Large intestine (tissue), 3 donors: ENCODE data around the gene MINDY4. TPM values are rescaled to one million over a fixed set of nuclear protein-coding genes. Genes with fewer than 3 reads are reported as not detected.

Source experiments
- DNase-seq, 2 donors: peaks; one replicate each; pipeline versions ENCODE4 v3.0.0 to v3.0.0-alpha.2; 2013
- H3K27ac ChIP-seq: one replicate; pipeline ENCODE4 v1.5.1; 2013; ENCODE audit warnings: low read length
- H3K27me3 ChIP-seq: 2 replicates; pipeline ENCODE4 v1.6.1; 2013; ENCODE audit warnings: low read length; ENCODE audit not compliant: control insufficient read depth, insufficient read depth
- H3K36me3 ChIP-seq: 2 replicates; pipeline ENCODE4 v1.6.1; 2013; ENCODE audit warnings: low read length; ENCODE audit not compliant: control insufficient read depth, insufficient read depth
- H3K4me1 ChIP-seq: one replicate; pipeline ENCODE4 v1.6.1; 2013; ENCODE audit warnings: low read length; ENCODE audit not compliant: control insufficient read depth, insufficient read depth
- H3K4me3 ChIP-seq: one replicate; pipeline ENCODE4 v1.5.1; 2013; ENCODE audit warnings: low read length
- H3K9me3 ChIP-seq: one replicate; pipeline ENCODE4 v1.6.1; 2013; ENCODE audit warnings: mild to moderate bottlenecking, low read depth, low read length, moderate library complexity; ENCODE audit not compliant: control insufficient read depth
- WGBS: methylation state at CpG from one replicate; pipeline ENCODE4 v1.1.5; 2013; ENCODE audit warnings: low lambda C conversion rate; ENCODE audit not compliant: insufficient coverage; 5-methylcytosine and 5-hydroxymethylcytosine counted together
- polyA plus RNA-seq: library from polyadenylated mRNA; unstranded; fragments of 120-200 nt; gene quantifications from one replicate; pipeline ENCODE4 v1.2.1, GENCODE V29; 2013

MINDY4 gene
- polyA plus RNA-seq, 1 donor: 12.3 TPM

- Histone ChIP-seq H3K27me3 (no peaks in the 10 kb centered on the region), H3K4me1 (peaks cover 71% of the 10 kb centered on the region), H3K9me3 (no peaks in the 10 kb centered on the region), H3K27ac (peak overlapping the region; percentile 97), H3K36me3 (no peaks in the 10 kb centered on the region), H3K4me3 (peak overlapping the region; percentile 42)
- DNase-seq: peak; percentile 68 to 90
- 0% methylated on average over 1 of the region's 17 CpGs for WGBS
Measured at GRCh38 chr7:30912986-30913811, 142.0 kb downstream of the MINDY4 start.

- DNase-seq: peak; percentile 89 to 93
- peak overlapping the region; percentile 42 for H3K4me3 ChIP-seq
- no CpG with 5 or more reads among the region's 16 CpGs for WGBS
- H3K27me3 ChIP-seq: no peaks in the 10 kb centered on the region
- H3K4me1 ChIP-seq: peaks cover 71% of the 10 kb centered on the region
- no peaks in the 10 kb centered on the region for H3K36me3 ChIP-seq
- no peaks in the 10 kb centered on the region for H3K9me3 ChIP-seq
- H3K27ac ChIP-seq: peak overlapping the region; percentile 97
Measured at GRCh38 chr7:30913821-30914515, 142.8 kb downstream of the MINDY4 start.

GRCh38 chr7:30914596-30914995 is 143.4 kb downstream of the MINDY4 start:
- no peak overlapping the region for H3K4me3 ChIP-seq
- peak in 1 of 2 donors; percentile 41 for DNase-seq
- no CpG with 5 or more reads among the region's 4 CpGs for WGBS
- peak overlapping the region; percentile 97 for H3K27ac ChIP-seq
- no peaks in the 10 kb centered on the region for H3K36me3 ChIP-seq
- peaks cover 69% of the 10 kb centered on the region for H3K4me1 ChIP-seq
- H3K9me3 ChIP-seq: no peaks in the 10 kb centered on the region
- H3K27me3 ChIP-seq: no peaks in the 10 kb centered on the region

- H3K4me3 ChIP-seq: no peak overlapping the region
- H3K27me3 ChIP-seq: no peaks in the 10 kb centered on the region
- no peaks in the 10 kb centered on the region for H3K9me3 ChIP-seq
- H3K27ac ChIP-seq: peak overlapping the region; percentile 97
- H3K36me3 ChIP-seq: no peaks in the 10 kb centered on the region
- peaks cover 64% of the 10 kb centered on the region for H3K4me1 ChIP-seq
- WGBS: no CpG with 5 or more reads among the region's 11 CpGs
- DNase-seq: peak; percentile 64 to 78
Measured at GRCh38 chr7:30915005-30915601, 143.9 kb downstream of the MINDY4 start.

- Histone ChIP-seq H3K4me3 (no peak overlapping the region), H3K27ac (peak overlapping the region; percentile 97), H3K27me3 (no peaks in the 10 kb centered on the region), H3K36me3 (peaks cover 2% of the 10 kb centered on the region), H3K4me1 (peaks cover 58% of the 10 kb centered on the region), H3K9me3 (no peaks in the 10 kb centered on the region)
- WGBS: no CpG with 5 or more reads among the region's 6 CpGs
- DNase-seq: no peak
Measured at GRCh38 chr7:30915751-30916150, 144.5 kb downstream of the MINDY4 start.

- Histone ChIP-seq H3K27me3 (no peaks in the 10 kb centered on the region), H3K9me3 (no peaks in the 10 kb centered on the region), H3K36me3 (peaks cover 2% of the 10 kb centered on the region), H3K4me3 (no peak overlapping the region), H3K27ac (no peak overlapping the region), H3K4me1 (peaks cover 56% of the 10 kb centered on the region)
- DNase-seq: no peak
- no CpG with 5 or more reads among the region's 3 CpGs for WGBS
Measured at GRCh38 chr7:30916255-30916654, 145.0 kb downstream of the MINDY4 start.

- no CpG with 5 or more reads among the region's 7 CpGs for WGBS
- peaks cover 51% of the 10 kb centered on the region for H3K4me1 ChIP-seq
- H3K9me3 ChIP-seq: no peaks in the 10 kb centered on the region
- no peak overlapping the region for H3K4me3 ChIP-seq
- H3K36me3 ChIP-seq: peaks cover 2% of the 10 kb centered on the region
- H3K27ac ChIP-seq: no peak overlapping the region
- no peaks in the 10 kb centered on the region for H3K27me3 ChIP-seq
- DNase-seq: no peak
Measured at GRCh38 chr7:30916767-30917166, 145.6 kb downstream of the MINDY4 start.

GRCh38 chr7:30917216-30917893 is 146.1 kb downstream of the MINDY4 start:
- H3K9me3 ChIP-seq: no peaks in the 10 kb centered on the region
- no peak overlapping the region for H3K27ac ChIP-seq
- H3K36me3 ChIP-seq: peaks cover 6% of the 10 kb centered on the region
- WGBS: 100% methylated on average over 1 of the region's 4 CpGs
- peaks cover 46% of the 10 kb centered on the region for H3K4me1 ChIP-seq
- H3K4me3 ChIP-seq: no peak overlapping the region
- no peaks in the 10 kb centered on the region for H3K27me3 ChIP-seq
- no peak for DNase-seq

GRCh38 chr7:30918676-30919075 is 147.5 kb downstream of the MINDY4 start:
- H3K36me3 ChIP-seq: peaks cover 19% of the 10 kb centered on the region
- H3K4me3 ChIP-seq: no peak overlapping the region
- peaks cover 33% of the 10 kb centered on the region for H3K4me1 ChIP-seq
- WGBS: no CpG with 5 or more reads among the region's 4 CpGs
- no peaks in the 10 kb centered on the region for H3K27me3 ChIP-seq
- no peak for DNase-seq
- H3K27ac ChIP-seq: no peak overlapping the region
- no peaks in the 10 kb centered on the region for H3K9me3 ChIP-seq

- WGBS: no CpG with 5 or more reads among the region's 11 CpGs
- no peak overlapping the region for H3K4me3 ChIP-seq
- no peaks in the 10 kb centered on the region for H3K9me3 ChIP-seq
- H3K4me1 ChIP-seq: peaks cover 19% of the 10 kb centered on the region
- no peak for DNase-seq
- peaks cover 30% of the 10 kb centered on the region for H3K36me3 ChIP-seq
- no peaks in the 10 kb centered on the region for H3K27me3 ChIP-seq
- H3K27ac ChIP-seq: no peak overlapping the region
Measured at GRCh38 chr7:30920021-30920583, 148.9 kb downstream of the MINDY4 start.
